ENCODE measurements around the gene HK2.
"Not testable (repeated sequence)": the region's sequence is repeated elsewhere in the genome, so short reads cannot be mapped to it uniquely, and the experiment has no call there.

HK2 gene

DNA sequence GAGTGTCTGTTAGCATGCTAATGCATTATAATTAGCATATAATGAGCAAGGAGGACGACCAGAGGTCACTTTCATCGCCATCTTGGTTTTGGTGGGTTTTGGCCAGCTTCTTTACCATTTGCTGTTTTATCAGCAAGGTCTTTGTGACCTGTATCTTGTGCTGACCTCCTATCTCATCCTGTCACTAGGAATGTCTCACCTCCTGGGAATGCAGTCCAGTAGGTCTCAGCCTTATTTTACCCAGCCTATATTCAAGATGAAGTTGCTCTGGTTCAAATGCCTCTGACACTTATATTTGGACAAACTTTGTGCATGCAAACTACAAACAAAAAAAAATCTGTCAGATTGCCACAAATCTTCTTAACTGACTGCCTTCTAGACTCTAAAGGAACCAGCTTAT is 66.3 kb downstream of the HK2 start:
- DNase-seq, result not testable (repeated sequence)

DNA sequence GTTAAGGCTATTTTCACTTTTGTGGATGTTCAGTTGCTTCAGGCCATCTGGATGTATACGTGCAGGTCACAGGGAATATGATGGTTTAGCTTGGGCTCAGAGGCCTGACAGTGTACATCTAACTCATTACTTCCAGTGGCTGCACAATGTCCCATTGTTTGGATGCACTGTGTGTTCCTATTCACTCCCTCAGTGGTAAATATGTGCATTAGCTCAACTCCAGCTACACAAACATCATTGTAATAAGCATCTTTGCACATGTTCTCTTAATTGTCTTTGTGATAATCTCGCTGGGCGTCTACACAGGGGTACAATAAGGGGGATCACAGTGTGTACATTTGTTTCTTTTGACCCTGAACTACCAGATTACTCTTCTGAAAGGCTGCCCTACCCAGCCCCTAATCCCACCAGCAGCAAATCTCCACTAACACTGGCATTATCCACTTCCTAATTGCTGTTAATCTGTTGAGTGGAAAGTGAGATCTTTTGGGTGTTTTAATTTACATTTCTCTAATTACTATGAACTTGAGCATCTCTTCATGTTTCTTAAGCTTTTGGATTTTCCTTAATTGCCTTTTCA is 68.4 kb downstream of the HK2 start:
- DNase-seq, result no peak

DNA sequence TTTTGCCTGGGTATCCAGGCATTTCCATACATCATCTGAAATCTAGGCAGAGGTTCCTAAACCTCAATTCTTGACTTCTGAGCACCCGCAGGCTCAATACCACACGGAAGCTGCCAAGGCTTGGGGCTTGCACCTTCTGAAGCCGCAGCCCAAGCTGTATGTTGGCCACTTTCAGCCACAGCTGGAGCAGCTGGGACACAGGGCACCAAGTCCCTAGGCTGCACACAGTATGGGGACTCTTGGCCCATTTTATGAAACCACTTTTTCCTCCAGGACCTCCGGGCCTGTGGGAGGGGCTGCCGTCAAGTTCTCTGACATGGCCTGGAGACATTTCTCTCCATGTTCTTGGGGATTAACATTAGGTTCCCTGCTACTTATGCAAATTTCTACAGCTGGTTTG is 72.5 kb downstream of the HK2 start:
- no peak for DNase-seq

DNA sequence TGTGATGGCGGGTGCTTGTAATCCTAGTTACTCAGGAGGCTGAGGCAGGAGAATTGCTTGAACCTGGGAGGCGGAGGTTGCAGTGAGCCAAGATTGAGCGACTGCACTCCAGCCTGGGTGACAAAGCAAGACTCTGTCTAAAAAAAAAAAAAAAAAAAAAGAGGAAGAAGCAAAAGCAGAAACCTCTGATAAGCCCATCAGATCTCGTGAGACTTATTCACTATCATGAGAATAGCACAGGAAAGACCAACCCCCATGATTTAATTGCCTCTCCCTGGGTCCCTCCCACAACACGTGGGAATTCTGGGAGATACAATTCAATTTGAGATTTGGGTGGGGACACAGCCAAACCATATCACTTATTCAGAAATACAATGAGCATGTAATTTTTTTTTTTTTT is 73.6 kb downstream of the HK2 start:
- DNase-seq, result not testable (repeated sequence)

DNA sequence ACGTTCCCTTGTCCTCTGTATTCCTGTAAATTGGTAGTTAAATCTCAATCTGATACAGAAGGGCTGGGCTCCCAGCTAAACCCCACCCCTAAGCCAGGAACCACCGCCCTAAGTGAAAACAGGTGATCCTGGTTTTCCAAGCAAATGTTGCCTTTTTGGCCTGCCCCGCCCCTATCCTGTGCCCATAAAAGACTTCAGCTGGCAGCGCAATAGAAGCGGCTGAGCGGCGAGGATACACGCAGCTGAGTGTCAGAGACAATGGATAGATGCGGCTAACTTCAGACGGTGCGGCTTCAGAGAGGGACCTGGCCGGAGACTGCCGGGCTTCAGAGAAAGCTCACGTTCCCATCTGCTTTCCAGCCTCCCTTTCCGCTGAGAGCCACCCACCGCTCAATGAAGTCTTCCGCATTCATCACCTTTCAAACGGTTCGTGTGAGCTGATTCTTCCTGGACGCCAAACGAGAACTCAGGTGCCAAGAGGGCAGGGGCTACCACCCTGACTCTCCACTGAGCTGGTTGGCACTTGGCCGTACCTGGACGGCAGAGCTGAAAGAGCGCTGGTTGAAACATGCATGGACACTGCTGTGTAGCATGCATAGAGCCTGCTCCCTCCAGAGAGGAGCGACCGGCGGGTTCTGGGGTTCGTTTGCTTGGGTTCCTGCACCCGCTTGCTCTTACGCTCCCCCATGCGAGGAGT is 75.0 kb downstream of the HK2 start:
- DNase-seq, result no peak

DNA sequence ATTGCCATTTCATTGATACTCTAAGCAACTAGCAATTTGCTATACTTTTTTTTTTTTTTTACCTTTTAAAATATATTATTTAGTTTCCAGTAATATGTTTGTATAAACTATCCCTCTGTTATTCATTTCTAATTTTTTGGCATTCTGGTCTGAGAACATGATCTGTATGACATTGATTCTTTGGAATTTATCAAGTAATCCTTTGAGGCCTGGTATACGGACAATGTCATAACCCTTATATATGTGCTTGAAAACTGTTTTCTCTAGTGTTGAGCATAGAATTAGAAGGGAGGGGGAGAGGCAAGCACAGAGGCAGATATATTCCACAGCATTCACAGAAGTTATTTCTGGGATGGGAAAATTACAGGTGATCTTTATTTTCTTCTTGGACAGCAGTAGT is 76.3 kb downstream of the HK2 start:
- no peak for DNase-seq

DNA sequence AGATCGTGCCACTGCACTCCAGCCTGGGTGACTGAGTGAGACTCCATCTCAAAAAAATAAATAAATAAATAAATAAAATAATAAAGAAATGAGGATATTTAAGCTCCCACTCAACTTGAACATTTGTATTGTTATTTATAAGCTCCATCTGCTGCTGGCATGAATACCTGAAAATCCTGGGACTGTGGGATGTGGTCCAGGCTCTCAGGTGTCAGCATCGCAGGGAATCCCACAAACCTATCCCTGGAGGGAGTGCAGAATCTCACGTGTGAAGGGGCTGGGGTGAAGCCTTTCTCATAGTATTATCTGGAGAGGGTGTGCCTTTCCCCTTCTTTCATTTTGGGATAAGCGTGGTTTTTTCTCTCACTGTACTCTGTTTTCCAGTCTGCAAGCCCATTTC is 77.1 kb downstream of the HK2 start:
- DNase-seq, result no peak

DNA sequence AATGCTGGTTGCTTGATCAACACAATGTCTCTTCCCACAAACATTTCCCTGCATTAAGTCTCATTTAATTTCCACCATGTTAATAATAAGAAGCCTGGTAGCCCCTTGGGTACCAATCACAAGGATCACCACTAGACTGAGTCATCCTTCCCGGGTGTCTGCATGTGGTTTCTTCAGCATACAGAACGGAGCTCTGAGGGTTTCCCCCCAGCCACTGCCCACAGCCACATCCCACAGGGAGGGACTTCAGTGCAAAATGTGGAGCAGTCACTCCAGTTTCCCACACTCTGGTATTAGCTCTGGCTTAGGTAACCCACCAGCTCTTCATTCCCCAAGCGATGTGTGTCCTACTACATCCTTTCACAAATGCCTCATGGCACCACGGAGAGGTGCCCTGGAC is 81.8 kb downstream of the HK2 start:
- no peak for DNase-seq

DNA sequence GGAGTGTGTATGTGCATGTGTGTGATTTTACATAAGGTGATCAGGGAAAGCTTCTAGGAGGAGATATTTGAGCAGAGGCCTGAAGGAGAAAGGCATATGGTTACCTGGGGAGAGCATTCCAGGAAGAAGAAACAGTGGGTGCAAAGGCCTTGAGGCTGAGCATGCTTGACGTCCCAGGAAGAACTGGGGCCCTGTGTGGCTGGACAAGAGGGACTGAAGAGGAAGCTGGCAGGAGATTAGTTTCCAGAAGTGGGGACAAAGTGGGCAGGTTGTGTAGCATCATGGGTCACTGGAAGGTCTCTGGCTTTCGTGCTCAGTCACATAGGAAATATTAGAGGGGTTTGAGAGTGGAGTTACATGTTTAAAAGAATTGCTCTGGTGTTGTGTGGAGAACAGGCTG is 82.5 kb downstream of the HK2 start:
- DNase-seq, result no peak

DNA sequence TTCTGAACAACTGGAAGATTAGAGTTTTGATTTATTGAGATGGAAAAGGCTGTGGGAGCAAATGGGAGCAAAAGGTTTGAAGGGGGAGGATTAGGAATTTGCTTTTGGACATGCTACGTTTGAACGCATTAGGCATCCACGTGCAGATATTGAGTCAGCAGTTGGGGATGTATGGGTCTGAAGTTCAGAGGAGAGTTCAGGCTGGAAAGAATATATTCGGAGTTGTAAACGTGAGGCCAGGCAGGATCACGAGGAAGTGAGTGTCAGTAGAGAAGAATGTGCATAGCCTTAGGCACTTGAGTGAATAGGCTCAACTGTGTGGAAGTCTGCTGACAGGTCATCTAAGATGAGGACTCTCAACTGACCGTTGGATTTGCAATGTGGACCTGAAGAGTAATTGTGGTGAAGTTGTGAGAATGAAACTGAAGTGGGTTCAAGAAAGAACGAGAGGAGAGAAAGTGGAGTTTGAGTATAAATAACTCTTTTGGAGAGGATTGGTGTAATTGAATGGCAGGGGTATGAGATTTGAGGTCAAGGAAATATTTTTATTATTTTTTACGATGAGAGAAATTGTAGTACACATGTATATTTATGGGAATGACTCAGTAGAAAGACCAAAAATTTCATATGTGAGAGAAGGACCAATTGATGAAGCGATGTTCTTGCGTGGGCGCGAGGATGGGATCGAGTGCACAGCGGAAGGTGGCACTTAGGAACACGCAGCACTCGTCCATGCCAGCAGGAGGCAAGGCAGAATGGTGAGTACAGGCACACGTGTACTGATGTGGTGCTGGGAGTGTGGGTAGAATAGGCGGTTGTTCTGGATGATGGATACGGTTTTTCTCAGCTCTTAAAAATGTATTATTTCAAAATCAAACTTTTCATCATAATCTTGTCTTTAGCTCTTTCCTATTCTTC is 84.0 kb downstream of the HK2 start:
- no peak for DNase-seq

DNA sequence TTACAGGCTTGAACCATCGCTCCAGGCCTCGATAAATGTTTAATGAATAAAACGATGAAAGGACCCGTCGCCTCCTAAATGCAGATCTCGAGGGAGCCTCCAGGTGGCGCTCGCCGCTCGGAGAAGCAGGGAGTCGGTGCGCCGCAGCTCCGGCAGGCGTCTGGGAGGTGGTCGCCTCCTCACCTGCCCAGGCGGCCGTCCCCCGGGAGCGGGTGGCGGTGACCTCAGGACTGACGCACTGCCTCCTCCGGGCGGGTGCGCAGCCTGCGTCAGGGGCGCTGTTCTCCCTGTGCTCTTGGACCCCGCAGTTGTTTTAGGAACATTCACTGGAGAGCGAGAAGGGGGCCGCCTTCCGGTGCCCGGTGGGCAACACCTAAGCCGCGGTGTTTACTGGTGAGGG is 85.9 kb downstream of the HK2 start:
- no peak for DNase-seq

DNA sequence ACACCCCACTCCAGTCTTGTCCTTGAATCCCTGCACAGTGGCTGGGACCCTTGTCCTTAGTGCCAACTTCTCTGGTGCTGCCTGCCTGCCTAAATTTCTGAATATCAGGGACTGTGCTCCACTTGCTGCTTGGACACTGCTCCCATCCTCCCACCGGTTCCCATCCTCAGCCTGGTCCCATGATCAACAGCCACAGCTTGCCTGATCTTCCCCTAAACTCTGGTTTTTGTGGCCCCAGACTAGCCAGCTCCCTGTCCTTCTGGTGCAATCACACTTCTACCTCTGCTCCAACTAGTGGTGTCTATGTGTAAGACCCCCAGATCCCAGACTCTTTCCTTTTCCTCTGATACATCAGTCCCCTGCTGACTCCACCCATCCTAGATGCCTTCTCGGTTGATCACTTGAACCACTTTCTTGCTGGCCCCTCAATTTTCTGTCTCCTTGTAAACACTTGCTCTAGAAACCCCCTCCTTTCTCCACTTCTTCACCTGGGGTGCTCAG is 87.4 kb downstream of the HK2 start:
- DNase-seq, result no peak

DNA sequence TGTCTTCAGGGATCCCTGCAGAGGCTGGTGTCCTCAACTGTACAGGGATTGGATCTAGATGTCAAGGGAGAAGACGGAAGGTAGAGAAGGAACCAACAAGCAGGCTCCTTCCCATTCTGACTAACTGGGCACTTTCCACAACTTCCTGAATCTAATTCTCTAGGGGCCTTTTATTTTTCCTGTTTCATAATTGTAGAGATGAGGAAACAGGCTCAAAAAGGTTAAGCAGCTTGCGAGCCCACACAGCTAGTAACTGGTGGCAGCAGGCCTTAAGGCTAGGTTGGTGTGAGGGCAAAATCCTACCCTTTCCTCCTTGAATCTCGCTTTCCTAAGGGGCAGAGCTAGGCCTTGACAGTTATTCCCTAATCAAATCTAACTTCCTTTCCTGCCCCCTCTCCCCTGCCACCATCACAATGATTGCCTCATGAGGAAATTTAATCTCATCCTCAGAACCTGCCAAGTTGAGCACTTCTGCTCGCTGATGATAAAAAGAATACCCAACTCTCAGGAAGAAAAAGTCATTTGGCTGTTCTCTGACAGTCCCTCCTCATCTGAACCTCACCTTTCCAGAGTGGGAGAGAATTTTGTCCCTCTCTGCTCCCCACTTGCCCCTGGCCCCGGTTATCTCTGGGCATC is 88.8 kb downstream of the HK2 start:
- DNase-seq, result peak; percentile 92

DNA sequence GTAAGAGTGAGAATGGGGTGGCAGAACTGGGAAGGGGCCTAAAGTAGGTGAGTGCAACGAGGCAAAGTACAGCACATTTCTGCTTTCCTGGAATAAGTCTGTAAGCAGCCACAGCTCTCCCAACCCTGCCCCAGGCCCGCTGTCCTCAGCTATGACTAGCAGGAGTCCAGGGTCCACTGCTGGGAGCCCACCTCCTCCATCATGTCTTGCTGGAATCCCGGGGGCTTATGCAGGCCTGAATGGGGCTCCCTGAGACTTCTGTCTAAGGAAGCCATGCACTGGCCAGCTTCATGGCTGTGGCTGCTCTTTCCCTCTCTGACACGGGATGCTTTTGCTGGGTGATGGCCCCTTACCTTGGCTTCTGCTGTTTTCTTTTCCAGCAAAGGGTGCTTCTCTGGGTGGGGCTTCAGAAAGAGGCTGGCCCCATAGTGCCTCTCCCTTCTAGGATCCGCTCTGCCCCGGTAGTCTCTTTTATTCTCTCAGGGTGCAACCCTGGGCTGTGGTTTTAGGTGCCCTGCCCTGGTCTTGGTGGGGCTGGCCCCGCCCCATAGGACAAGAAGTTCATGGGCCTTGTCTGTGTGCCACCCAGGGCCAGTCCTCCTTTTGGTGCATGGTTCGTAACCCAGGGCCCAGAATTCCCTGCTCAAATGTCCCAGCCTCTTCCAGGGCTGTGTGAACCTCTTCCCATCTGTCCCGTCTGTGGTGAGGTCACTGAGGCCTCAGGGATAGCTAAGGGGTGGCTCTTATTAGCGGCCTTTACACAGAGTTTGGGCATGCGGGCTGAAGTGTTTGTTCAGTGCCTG is 90.7 kb downstream of the HK2 start:
- no peak for DNase-seq

DNA sequence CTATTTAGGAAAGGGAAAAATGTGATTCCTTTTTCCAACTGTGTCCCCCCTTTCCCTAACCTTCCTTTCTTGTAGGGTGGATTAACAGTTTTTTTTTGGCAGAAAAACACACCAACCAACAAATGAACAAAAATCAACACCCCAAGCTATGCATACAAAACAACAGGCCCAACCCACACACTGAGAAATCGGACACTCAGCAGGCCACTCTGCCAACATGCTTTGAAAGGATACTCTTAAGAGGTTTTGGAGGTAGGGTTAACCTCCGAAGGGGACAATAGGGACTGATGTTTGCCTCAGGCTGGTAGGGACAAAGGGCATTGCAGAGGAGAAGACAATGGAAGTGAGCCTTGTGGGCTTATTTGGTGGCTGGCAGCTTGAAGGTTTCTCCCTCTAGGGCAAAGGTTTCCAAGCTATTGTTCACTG is 91.4 kb downstream of the HK2 start:
- no peak for DNase-seq

DNA sequence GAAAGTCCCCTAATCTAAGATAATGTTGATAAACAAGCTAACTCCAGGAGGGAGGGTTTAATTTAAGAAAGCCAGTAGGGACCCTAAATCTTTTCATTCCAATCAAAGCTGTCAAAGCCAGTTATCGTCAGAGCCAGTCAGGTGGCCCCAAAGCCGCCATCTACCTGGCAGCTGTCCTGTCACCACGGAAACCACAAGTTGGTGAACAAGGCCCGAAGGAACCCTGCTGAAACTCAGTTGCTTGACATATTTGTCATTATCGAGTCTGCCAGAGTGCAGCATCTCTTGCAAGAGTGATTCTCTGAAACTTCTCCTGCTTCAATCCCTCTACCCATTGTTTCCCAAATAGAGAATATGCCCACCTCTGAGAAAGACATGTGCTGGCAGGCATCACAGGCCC is 93.7 kb downstream of the HK2 start:
- DNase-seq, result no peak

DNA sequence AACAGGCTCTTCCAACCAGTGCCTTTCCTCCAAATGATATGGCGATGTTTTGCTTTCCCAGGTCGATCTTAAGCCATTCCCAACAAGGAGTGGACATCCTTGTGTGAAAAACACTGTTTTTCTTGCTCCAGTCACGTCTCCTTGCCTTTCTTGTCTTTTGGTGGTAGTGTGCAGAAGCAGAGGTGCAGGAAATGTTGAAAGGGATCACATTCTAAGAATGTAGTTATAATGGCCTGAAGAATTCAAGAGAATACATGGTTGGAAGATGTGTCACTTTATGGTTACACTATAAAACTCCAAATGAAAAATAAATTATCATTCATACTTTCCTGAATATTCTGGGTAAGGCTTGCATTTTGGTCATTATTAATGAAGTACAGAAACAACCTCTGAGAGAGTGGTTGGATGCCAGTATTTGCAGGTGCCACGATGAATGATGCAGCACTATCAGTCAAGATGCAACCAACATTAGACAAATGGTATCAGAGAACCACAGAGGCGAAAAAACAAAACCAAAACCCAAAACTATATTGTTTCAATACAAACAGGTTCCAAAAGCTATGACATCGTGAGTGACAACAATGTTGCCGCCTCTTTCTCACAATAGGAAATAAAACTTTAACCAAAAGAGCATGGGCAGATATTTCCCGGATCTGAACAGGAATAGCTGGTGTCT is 97.0 kb downstream of the HK2 start:
- DNase-seq, result no peak

DNA sequence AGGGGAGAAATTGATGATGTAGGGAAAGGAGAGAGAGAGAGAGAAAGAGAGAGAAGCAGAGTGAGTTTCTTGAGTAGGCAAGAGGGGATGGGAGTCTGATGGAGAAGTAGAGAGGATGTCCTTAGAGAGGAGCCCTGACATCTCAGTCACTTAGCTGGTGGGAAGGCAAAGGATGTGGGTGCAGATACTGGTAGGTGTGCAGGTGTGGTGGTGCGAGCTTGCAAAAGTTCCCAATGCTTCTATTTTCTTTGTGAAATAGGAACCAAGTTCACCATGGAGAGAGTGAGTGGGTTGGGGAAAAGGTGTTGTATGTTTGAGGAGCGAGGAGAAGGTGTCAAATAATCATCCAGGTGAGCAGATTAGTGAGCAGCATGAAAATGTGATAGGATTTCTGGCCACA is 98.0 kb downstream of the HK2 start:
- no peak for DNase-seq

DNA sequence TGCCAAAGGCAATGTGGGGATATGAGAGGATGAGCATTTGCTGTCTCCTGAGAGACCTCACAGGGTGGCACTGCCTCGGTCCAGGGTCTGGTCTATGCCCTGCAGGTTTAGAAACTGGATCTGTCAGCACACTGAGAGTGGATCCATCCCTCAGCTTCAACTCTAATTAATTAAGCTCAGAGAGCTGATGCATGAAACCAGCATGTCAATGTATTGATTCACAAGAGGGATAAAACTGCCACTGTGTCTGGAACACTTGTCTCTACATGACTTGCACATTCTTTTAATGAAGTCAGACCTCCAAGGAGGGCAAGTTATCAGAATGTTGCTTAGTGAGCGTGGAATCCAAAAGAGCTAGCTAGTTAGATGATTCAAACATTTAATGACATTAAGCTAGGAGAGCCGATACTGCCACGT is 102.1 kb downstream of the HK2 start:
- no peak for DNase-seq

DNA sequence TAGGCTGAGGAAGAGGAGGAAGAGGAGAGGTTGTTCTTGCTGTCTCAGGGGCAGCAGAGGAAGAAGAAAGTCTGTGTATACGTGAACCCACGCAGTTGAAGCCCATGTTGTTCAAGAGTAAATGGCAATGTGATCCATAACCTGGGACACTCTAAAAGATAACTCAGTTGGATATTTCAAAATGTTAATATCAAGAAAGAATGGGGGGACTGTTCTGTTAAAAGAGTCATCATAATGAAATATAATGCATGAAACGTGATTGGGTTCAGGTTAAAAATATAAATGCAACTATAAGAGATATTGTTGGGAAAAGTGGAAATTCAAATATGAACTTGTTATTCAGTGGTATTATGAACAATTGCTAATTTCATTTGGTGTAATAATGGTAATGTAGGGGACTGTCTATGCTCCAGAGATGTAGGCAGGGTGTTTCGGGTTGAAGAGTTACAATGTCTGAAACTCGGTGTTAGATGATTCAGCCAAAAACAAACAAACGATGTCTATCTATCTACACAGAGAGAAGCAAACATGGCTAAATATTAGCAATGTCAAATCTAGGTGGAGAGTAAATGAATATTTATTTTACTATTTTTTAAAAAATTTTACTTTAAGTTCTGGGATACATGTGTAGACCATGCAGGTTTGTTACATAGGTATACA is 103.4 kb downstream of the HK2 start:
- DNase-seq, result no peak

DNA sequence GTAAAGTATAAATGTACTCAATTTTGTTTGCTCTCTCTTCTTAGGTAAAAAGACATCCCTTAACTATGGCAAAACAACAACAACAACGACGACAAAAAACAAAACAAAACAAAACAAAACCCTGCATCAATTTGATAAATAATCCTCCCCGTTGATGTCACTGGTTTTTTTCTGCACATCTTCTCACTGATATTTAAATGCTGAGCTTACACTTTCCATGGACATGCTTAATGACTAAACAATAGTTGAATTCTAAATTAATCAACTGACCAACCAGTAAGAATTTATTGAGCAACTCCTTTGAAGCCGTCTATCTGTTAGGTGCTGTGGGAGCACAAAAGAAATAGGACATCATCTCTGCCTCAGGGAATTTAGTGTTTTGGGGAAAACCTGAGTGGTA is 104.3 kb downstream of the HK2 start:
- no peak for DNase-seq
